ENCODE data around the gene SMIM35. TPM values are rescaled to one million over a fixed set of nuclear protein-coding genes. Genes with fewer than 3 reads are reported as not detected.

The SMIM35 gene
- total RNA-seq, 1 experiment from 2014 or later: not detected

- Mint-ChIP-seq H3K27ac (no peak overlapping the region), H3K4me3 (no peak overlapping the region), H3K4me1 (no peaks in the 10 kb centered on the region; the same call in 1 of the 2 replicates), H3K9me3 (no peaks in the 10 kb centered on the region), H3K27me3 (ENCODE audit: low read depth) (no peaks in the 10 kb centered on the region), H3K36me3 (no peaks in the 10 kb centered on the region)
- no peak for DNase-seq (ENCODE audit: low spot score)
- ChIA-PET POLR2A (no interaction called here), CTCF (interaction anchor here (0.8 to 3.0 kb wide), 10 partner anchors 14 to 244 kb away, joined by 3 to 40 read pairs (median 6); partner anchors contain the start of gene IL10RA)
- no peak for ATAC-seq
- TF ChIP-seq GRHL2 (CRISPR knock-in tag; IDR thresholded peaks at IDR 0.05; ENCODE audit: insufficient replicate concordance, severe bottlenecking) (no peak), OVOL2 (CRISPR knock-in tag; IDR thresholded peaks at IDR 0.05; ENCODE audit: borderline replicate concordance) (no peak)
Measured at GRCh38 chr11:118051611-118052461, 34.9 kb downstream of the SMIM35 start.

DNA sequence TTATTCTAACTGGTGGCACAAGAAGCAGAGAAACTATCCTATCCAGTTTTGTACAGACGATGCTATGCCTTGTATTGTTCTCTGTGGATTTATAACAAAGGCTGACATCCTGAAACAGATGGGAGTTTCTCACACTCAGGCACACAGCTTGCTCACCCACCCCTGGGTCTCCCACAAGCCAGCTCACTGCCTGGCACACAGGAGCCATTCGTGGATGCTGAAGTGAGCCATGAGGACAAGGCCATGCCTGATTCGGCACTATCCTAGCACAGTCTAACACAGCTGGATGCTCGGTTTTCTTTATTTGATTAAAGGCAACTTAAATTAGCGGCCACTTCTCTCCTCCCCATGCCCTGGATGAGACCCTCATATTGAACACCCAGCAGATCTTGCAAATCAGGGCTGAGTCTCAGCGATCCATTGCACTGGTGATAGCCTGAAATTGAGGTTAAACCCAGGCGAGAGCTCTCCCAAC, 35.6 kb downstream of the SMIM35 start:
- no peak for DNase-seq (ENCODE audit: low spot score)
- POLR2A ChIA-PET: no interaction called here
- H3K36me3 Mint-ChIP-seq: no peaks in the 10 kb centered on the region
- no peaks in the 10 kb centered on the region for H3K9me3 Mint-ChIP-seq
- H3K4me1 Mint-ChIP-seq: peaks cover 3% of the 10 kb centered on the region; the same call in 1 of the 2 replicates
- no peak overlapping the region for H3K27ac Mint-ChIP-seq
- CTCF ChIA-PET: interaction anchor here (1.0 to 3.0 kb wide), 4 partner anchors 14 to 244 kb away, joined by 3 to 17 read pairs (median 10); no protein-coding TSS in a partner anchor
- TF ChIP-seq ETV6 (CRISPR knock-in tag; IDR thresholded peaks at IDR 0.05): no peak
- TF ChIP-seq MXD4 (CRISPR knock-in tag; IDR thresholded peaks at IDR 0.05; ENCODE audit: borderline replicate concordance): no peak
- no peak for TF ChIP-seq ZNF263 (CRISPR knock-in tag; IDR thresholded peaks at IDR 0.05; ENCODE audit: low read depth)
- TF ChIP-seq NFYB (CRISPR knock-in tag; conservative IDR thresholded peaks at IDR 0.05; ENCODE audit: low read depth): no peak
- no peak for TF ChIP-seq ATF3 (CRISPR knock-in tag; conservative IDR thresholded peaks at IDR 0.05)
- no peak for TF ChIP-seq NR1H2 (CRISPR knock-in tag; IDR thresholded peaks at IDR 0.05)
- TF ChIP-seq ZNF423 (CRISPR knock-in tag; IDR thresholded peaks at IDR 0.05): no peak
- no peak for TF ChIP-seq USF2 (CRISPR knock-in tag; IDR thresholded peaks at IDR 0.05)
- TF ChIP-seq, protein P1, sequence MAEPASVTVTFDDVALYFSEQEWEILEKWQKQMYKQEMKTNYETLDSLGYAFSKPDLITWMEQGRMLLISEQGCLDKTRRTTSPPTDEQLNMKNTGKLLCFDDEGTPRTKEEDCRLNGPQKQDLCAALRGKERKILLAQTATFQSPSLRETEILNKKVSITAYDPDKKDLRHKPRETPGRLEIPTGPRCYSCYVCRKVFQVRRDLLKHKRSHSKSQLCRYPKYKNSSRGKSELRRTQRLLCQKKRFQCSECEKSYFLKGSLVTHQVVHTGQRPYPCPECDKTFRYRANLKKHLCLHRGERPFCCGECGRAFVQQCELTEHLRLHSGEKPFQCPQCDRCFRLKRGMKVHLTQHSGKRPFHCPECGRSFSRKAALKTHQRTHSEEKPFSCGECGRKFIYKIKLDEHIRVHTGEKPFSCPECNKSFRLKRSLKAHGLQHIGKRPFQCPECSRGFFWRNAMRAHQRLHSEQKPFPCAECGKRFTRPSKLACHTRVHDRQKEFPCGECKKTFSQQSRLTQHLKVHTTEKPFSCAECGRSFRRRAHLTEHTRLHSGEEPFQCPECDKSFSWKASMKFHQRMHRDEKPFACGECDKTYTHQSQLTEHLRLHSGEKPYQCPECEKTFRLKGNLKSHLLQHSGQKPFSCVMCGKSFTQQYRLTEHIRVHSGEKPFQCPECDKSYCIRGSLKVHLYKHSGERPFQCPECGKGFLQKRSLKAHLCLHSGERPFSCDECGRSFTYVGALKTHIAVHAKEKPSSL (CRISPR knock-in tag; conservative IDR thresholded peaks at IDR 0.05): no peak
- no peak for TF ChIP-seq ATF6 (CRISPR knock-in tag; IDR thresholded peaks at IDR 0.05)
- TF ChIP-seq NFATC4 (CRISPR knock-in tag; IDR thresholded peaks at IDR 0.05): no peak
- TF ChIP-seq ZNF317 (CRISPR knock-in tag; IDR thresholded peaks at IDR 0.05; ENCODE audit: borderline replicate concordance, low read depth): no peak
- no peaks in the 10 kb centered on the region for H3K27me3 Mint-ChIP-seq (ENCODE audit: low read depth)
- no peak for ATAC-seq
- no peak overlapping the region for H3K4me3 Mint-ChIP-seq

- POLR2A ChIA-PET: no interaction called here
- CTCF ChIA-PET: interaction anchor here (1.0 to 1.2 kb wide), 2 partner anchors 13 to 243 kb away, joined by 3 to 4 read pairs; no protein-coding TSS in a partner anchor
- Mint-ChIP-seq H3K36me3 (no peaks in the 10 kb centered on the region), H3K4me1 (peaks cover 3% of the 10 kb centered on the region; the same call in 1 of the 2 replicates), H3K4me3 (no peak overlapping the region), H3K27ac (no peak overlapping the region), H3K27me3 (ENCODE audit: low read depth) (no peaks in the 10 kb centered on the region), H3K9me3 (no peaks in the 10 kb centered on the region)
- no peak for DNase-seq (ENCODE audit: low spot score)
- ATAC-seq: no peak
- no peak for TF ChIP-seq ZNF396 (CRISPR knock-in tag; IDR thresholded peaks at IDR 0.05; ENCODE audit: borderline replicate concordance)
- TF ChIP-seq, protein P2, sequence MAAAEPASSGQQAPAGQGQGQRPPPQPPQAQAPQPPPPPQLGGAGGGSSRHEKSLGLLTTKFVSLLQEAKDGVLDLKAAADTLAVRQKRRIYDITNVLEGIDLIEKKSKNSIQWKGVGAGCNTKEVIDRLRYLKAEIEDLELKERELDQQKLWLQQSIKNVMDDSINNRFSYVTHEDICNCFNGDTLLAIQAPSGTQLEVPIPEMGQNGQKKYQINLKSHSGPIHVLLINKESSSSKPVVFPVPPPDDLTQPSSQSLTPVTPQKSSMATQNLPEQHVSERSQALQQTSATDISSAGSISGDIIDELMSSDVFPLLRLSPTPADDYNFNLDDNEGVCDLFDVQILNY (CRISPR knock-in tag; IDR thresholded peaks at IDR 0.05): no peak
- TF ChIP-seq, protein P3, sequence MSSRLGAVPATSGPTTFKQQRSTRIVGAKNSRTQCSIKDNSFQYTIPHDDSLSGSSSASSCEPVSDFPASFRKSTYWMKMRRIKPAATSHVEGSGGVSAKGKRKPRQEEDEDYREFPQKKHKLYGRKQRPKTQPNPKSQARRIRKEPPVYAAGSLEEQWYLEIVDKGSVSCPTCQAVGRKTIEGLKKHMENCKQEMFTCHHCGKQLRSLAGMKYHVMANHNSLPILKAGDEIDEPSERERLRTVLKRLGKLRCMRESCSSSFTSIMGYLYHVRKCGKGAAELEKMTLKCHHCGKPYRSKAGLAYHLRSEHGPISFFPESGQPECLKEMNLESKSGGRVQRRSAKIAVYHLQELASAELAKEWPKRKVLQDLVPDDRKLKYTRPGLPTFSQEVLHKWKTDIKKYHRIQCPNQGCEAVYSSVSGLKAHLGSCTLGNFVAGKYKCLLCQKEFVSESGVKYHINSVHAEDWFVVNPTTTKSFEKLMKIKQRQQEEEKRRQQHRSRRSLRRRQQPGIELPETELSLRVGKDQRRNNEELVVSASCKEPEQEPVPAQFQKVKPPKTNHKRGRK (CRISPR knock-in tag; IDR thresholded peaks at IDR 0.05; ENCODE audit: borderline replicate concordance): no peak
- TF ChIP-seq TCF7 (CRISPR knock-in tag; IDR thresholded peaks at IDR 0.05; ENCODE audit: low read depth): no peak
- TF ChIP-seq, protein P4, sequence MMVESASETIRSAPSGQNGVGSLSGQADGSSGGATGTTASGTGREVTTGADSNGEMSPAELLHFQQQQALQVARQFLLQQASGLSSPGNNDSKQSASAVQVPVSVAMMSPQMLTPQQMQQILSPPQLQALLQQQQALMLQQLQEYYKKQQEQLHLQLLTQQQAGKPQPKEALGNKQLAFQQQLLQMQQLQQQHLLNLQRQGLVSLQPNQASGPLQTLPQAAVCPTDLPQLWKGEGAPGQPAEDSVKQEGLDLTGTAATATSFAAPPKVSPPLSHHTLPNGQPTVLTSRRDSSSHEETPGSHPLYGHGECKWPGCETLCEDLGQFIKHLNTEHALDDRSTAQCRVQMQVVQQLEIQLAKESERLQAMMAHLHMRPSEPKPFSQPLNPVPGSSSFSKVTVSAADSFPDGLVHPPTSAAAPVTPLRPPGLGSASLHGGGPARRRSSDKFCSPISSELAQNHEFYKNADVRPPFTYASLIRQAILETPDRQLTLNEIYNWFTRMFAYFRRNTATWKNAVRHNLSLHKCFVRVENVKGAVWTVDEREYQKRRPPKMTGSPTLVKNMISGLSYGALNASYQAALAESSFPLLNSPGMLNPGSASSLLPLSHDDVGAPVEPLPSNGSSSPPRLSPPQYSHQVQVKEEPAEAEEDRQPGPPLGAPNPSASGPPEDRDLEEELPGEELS (CRISPR knock-in tag; IDR thresholded peaks at IDR 0.05): no peak
Measured at GRCh38 chr11:118050208-118050891, 36.4 kb downstream of the SMIM35 start.
